ENCODE measurements around the gene CAMKK1. TPM values are rescaled to one million over a fixed set of nuclear protein-coding genes. Genes with fewer than 3 reads are reported as not detected.

Gene CAMKK1
- total and polyA plus RNA-seq, 4 donors, result 3.8 to 14.9 (median 9.4) TPM

GRCh38 chr17:3875317-3875716 is 17.5 kb downstream of the CAMKK1 start:
- WGBS, 2 donors, result 96 to 97% methylated on average over 7 of the region's 7 CpGs
- Histone ChIP-seq H3K9ac (ENCODE audit: insufficient read depth in 1 of 2, low read length in 2 of 2) (no peak overlapping the region), H3K4me3 (no peak overlapping the region), H3K9me3 (ENCODE audit: control insufficient read depth in 4 of 4, insufficient read depth in 3 of 4, low read length in 3 of 4) (no peaks in the 10 kb centered on the region), H3K27me3 (ENCODE audit: control insufficient read depth in 3 of 3, insufficient read depth in 3 of 3, low read length in 2 of 3) (no peaks in the 10 kb centered on the region), H3K4me1 (ENCODE audit: control insufficient read depth in 5 of 5, insufficient read depth in 5 of 5, low read length in 5 of 5) (peaks cover 0 to 18% (median 0%) of the 10 kb centered on the region in 5 donors), H3K36me3 (ENCODE audit: control insufficient read depth in 4 of 4, insufficient read depth in 4 of 4, low read length in 4 of 4) (peaks cover 0 to 24% (median under 1%) of the 10 kb centered on the region in 4 donors), H3K27ac (ENCODE audit: low read depth in 1 of 2, low read length in 1 of 2) (no peak overlapping the region)
- DNase-seq, result no peak
- no peak for ATAC-seq (ENCODE audit: insufficient read depth, low FRiP score)
- TF ChIP-seq CTCF (IDR thresholded peaks at IDR 0.05; ENCODE audit: control extremely low read depth, extremely low read depth), result no peak

- 95 to 97% methylated on average over 10 of the region's 10 CpGs for WGBS, 2 donors
- TF ChIP-seq CTCF (IDR thresholded peaks at IDR 0.05; ENCODE audit: control extremely low read depth, extremely low read depth), result no peak
These were observed 19.0 kb downstream of the CAMKK1 start for GRCh38 chr17:3873862-3874261.

GRCh38 chr17:3870871-3871306 is 22.0 kb downstream of the CAMKK1 start:
- peaks cover 0 to 27% (median under 1%) of the 10 kb centered on the region in 4 donors for H3K36me3 ChIP-seq (ENCODE audit: control insufficient read depth in 4 of 4, insufficient read depth in 4 of 4, low read length in 4 of 4)
- no peak overlapping the region for H3K27ac ChIP-seq (ENCODE audit: low read depth in 1 of 2, low read length in 1 of 2)
- no peak overlapping the region for H3K9ac ChIP-seq (ENCODE audit: insufficient read depth in 1 of 2, low read length in 2 of 2)
- TF ChIP-seq CTCF (IDR thresholded peaks at IDR 0.05; ENCODE audit: control extremely low read depth, extremely low read depth), result no peak
- H3K4me3 ChIP-seq, result no peak overlapping the region
- 30 to 33% methylated on average over 11 of the region's 11 CpGs for WGBS, 2 donors
- no peaks in the 10 kb centered on the region for H3K9me3 ChIP-seq (ENCODE audit: control insufficient read depth in 4 of 4, insufficient read depth in 3 of 4, low read length in 3 of 4)
- no peaks in the 10 kb centered on the region for H3K27me3 ChIP-seq (ENCODE audit: control insufficient read depth in 3 of 3, insufficient read depth in 3 of 3, low read length in 2 of 3)
- H3K4me1 ChIP-seq (ENCODE audit: control insufficient read depth in 5 of 5, insufficient read depth in 5 of 5, low read length in 5 of 5), result peaks cover 0 to 16% (median 0%) of the 10 kb centered on the region in 5 donors
- DNase-seq (peak; percentile 68 to 80 (median 72)), ATAC-seq (ENCODE audit: insufficient read depth, low FRiP score) (no peak)

More at GRCh38 chr17:3873862-3874261, 19.0 kb downstream of the CAMKK1 start:
- DNase-seq, result no peak
- Histone ChIP-seq H3K9me3 (ENCODE audit: control insufficient read depth in 4 of 4, insufficient read depth in 3 of 4, low read length in 3 of 4) (no peaks in the 10 kb centered on the region), H3K36me3 (ENCODE audit: control insufficient read depth in 4 of 4, insufficient read depth in 4 of 4, low read length in 4 of 4) (peaks cover 0 to 26% (median under 1%) of the 10 kb centered on the region in 4 donors), H3K27me3 (ENCODE audit: control insufficient read depth in 3 of 3, insufficient read depth in 3 of 3, low read length in 2 of 3) (no peaks in the 10 kb centered on the region), H3K4me1 (ENCODE audit: control insufficient read depth in 5 of 5, insufficient read depth in 5 of 5, low read length in 5 of 5) (peaks cover 0 to 7% (median 0%) of the 10 kb centered on the region in 5 donors), H3K27ac (ENCODE audit: low read depth in 1 of 2, low read length in 1 of 2) (no peak overlapping the region), H3K4me3 (no peak overlapping the region), H3K9ac (ENCODE audit: insufficient read depth in 1 of 2, low read length in 2 of 2) (no peak overlapping the region)
- ATAC-seq (ENCODE audit: insufficient read depth, low FRiP score), result no peak

- WGBS, 2 donors, result 85 to 87% methylated on average over 11 of the region's 11 CpGs
- Histone ChIP-seq H3K27ac (ENCODE audit: low read depth in 1 of 2, low read length in 1 of 2) (no peak overlapping the region), H3K9me3 (ENCODE audit: control insufficient read depth in 4 of 4, insufficient read depth in 3 of 4, low read length in 3 of 4) (no peaks in the 10 kb centered on the region), H3K27me3 (ENCODE audit: control insufficient read depth in 3 of 3, insufficient read depth in 3 of 3, low read length in 2 of 3) (no peaks in the 10 kb centered on the region), H3K9ac (ENCODE audit: insufficient read depth in 1 of 2, low read length in 2 of 2) (no peak overlapping the region), H3K4me3 (no peak overlapping the region), H3K4me1 (ENCODE audit: control insufficient read depth in 5 of 5, insufficient read depth in 5 of 5, low read length in 5 of 5) (peaks cover 0 to 28% (median 3%) of the 10 kb centered on the region in 5 donors), H3K36me3 (ENCODE audit: control insufficient read depth in 4 of 4, insufficient read depth in 4 of 4, low read length in 4 of 4) (peaks cover 0 to 20% (median 0%) of the 10 kb centered on the region in 4 donors)
- TF ChIP-seq CTCF (IDR thresholded peaks at IDR 0.05; ENCODE audit: control extremely low read depth, extremely low read depth), result no peak
- DNase-seq (no peak), ATAC-seq (ENCODE audit: insufficient read depth, low FRiP score) (no peak)
These were observed 25.2 kb downstream of the CAMKK1 start for GRCh38 chr17:3867606-3868005.
